Measurements from ENCODE around the gene FHL1. TPM values are rescaled to one million over a fixed set of nuclear protein-coding genes. Genes with fewer than 3 reads are reported as not detected.

Gene FHL1
- total RNA-seq, 4 donors from 2014 or later, result 2,023 to 8,069 (median 7,102) TPM

GRCh38 chrX:136204571-136204970, 57.2 kb downstream of the FHL1 start:
- intact Hi-C loops (cut with DNase I; ENCODE audit: low total_unique reads), result loop anchor here (5.0 kb wide), 1 partner anchor 147 kb away; no protein-coding TSS in a partner anchor
- H3K4me1 ChIP-seq, result peaks cover 15 to 55% of the 10 kb centered on the region in 2 donors
- TF ChIP-seq CTCF (IDR thresholded peaks at IDR 0.05 in 4 of 5, conservative IDR thresholded peaks at IDR 0.05 in 1 of 5), result no peak
- peak in 1 of 2 donors; percentile 10 for TF ChIP-seq POLR2A (IDR thresholded peaks at IDR 0.05)

GRCh38 chrX:136205882-136206380, 58.6 kb downstream of the FHL1 start:
- TF ChIP-seq CTCF (IDR thresholded peaks at IDR 0.05 in 4 of 5, conservative IDR thresholded peaks at IDR 0.05 in 1 of 5) (no peak), POLR2A (IDR thresholded peaks at IDR 0.05) (no peak)
- in situ Hi-C loops (cut with MboI; ENCODE audit: low sequenced_read_pairs in 4 of 4) (loop anchor here in 1 of 4 donors (5.0 kb wide), 1 partner anchor 34 kb away; no protein-coding TSS in a partner anchor), intact Hi-C loops (cut with DNase I; ENCODE audit: low total_unique reads) (no loop called here)
- H3K27ac ChIP-seq, result peak overlapping the region; percentile 84 to 92 (median 84)
- H3K36me3 ChIP-seq, result peaks cover 0 to 25% of the 10 kb centered on the region in 2 donors
- H3K9me3 ChIP-seq, result no peaks in the 10 kb centered on the region
- ATAC-seq (no peak), DNase-seq (no peak)
- peak overlapping the region in 2 of 4 donors; percentile 10 to 13 for H3K4me3 ChIP-seq
- no peaks in the 10 kb centered on the region for H3K27me3 ChIP-seq
- H3K4me1 ChIP-seq, result peaks cover 7 to 55% of the 10 kb centered on the region in 2 donors

More at GRCh38 chrX:136204571-136204970, 57.2 kb downstream of the FHL1 start:
- ATAC-seq (peak; percentile 20 to 50), DNase-seq (peak in 1 of 2 donors; percentile 68)
- Histone ChIP-seq H3K27me3 (no peaks in the 10 kb centered on the region), H3K27ac (peak overlapping the region; percentile 84 to 92 (median 84)), H3K36me3 (peaks cover 0 to 25% of the 10 kb centered on the region in 2 donors), H3K9me3 (no peaks in the 10 kb centered on the region), H3K4me3 (peak overlapping the region in 2 of 4 donors; percentile 13 to 18)
- in situ Hi-C loops (cut with MboI; ENCODE audit: low sequenced_read_pairs in 4 of 4), result no loop called here

- Histone ChIP-seq H3K4me1 (peaks cover 6 to 46% of the 10 kb centered on the region in 2 donors), H3K36me3 (peaks cover 0 to 25% of the 10 kb centered on the region in 2 donors), H3K27ac (peak overlapping the region; percentile 84 to 92 (median 84)), H3K27me3 (no peaks in the 10 kb centered on the region), H3K9me3 (no peaks in the 10 kb centered on the region), H3K4me3 (no peak overlapping the region)
- ATAC-seq (no peak), DNase-seq (no peak)
- in situ Hi-C loops (cut with MboI; ENCODE audit: low sequenced_read_pairs in 4 of 4), result loop anchor here in 1 of 4 donors (5.0 kb wide), 1 partner anchor 35 kb away; no protein-coding TSS in a partner anchor
- intact Hi-C loops (cut with DNase I; ENCODE audit: low total_unique reads), result no loop called here
- TF ChIP-seq POLR2A (IDR thresholded peaks at IDR 0.05) (no peak), CTCF (IDR thresholded peaks at IDR 0.05 in 4 of 5, conservative IDR thresholded peaks at IDR 0.05 in 1 of 5) (no peak)
These were observed 59.6 kb downstream of the FHL1 start for GRCh38 chrX:136206916-136207315.

- Histone ChIP-seq H3K36me3 (peaks cover 0 to 25% of the 10 kb centered on the region in 2 donors), H3K27ac (peak overlapping the region in 3 of 4 donors; percentile 84 to 92 (median 84)), H3K4me3 (no peak overlapping the region), H3K9me3 (no peaks in the 10 kb centered on the region), H3K27me3 (no peaks in the 10 kb centered on the region), H3K4me1 (peaks cover 6 to 39% of the 10 kb centered on the region in 2 donors)
- intact Hi-C loops (cut with DNase I; ENCODE audit: low total_unique reads), result no loop called here
- no peak for DNase-seq
- TF ChIP-seq POLR2A (IDR thresholded peaks at IDR 0.05) (no peak), CTCF (IDR thresholded peaks at IDR 0.05 in 4 of 5, conservative IDR thresholded peaks at IDR 0.05 in 1 of 5) (no peak)
- ATAC-seq, result no peak
- in situ Hi-C loops (cut with MboI; ENCODE audit: low sequenced_read_pairs in 4 of 4), result loop anchor here in 1 of 4 donors (5.0 kb wide), 1 partner anchor 35 kb away; no protein-coding TSS in a partner anchor
These were observed 60.2 kb downstream of the FHL1 start for GRCh38 chrX:136207546-136207945.

Measured in gastrocnemius medialis (tissue), 4 donors.